Stomach (tissue), 4 donors: Measurements from ENCODE around the gene VIT.

Experiments used
- CTCF ChIP-seq, 7 experiments: fragments of 450-650 bp in 4 of 7; fragments of 200-600 bp in 3 of 7; sonication (generic) in 3 of 7; IDR thresholded peaks; one replicate each; pipeline ENCODE4 v1.5.1; 2016 to 2019; ENCODE audit warnings: antibody characterized with exemption in 7 of 7, control low read depth in 2 of 7, mild to moderate bottlenecking in 1 of 7
- EP300 ChIP-seq: sonication (generic); formaldehyde crosslinking; IDR thresholded peaks from one replicate; pipeline ENCODE4 v1.6.1; 2017; ENCODE audit warnings: antibody characterized with exemption
- POLR2A ChIP-seq, 4 donors: fragments of 450-650 bp; IDR thresholded peaks; one replicate each; pipeline ENCODE4 v1.6.1; 2016; ENCODE audit warnings: antibody characterized with exemption in 4 of 4, control low read depth in 2 of 4, mild to moderate bottlenecking in 1 of 4, moderate library complexity in 1 of 4

GRCh38 chr2:36743954-36744353 is 47.4 kb downstream of the VIT start:
- no peak for TF ChIP-seq CTCF (IDR thresholded peaks at IDR 0.05)
- no peak for TF ChIP-seq POLR2A (IDR thresholded peaks at IDR 0.05)
- TF ChIP-seq EP300 = no peak
